ENCODE data around the gene SULF2.
"Not testable (repeated sequence)": the region's sequence is repeated elsewhere in the genome, so short reads cannot be mapped to it uniquely, and the experiment has no call there.

SULF2 gene

DNA sequence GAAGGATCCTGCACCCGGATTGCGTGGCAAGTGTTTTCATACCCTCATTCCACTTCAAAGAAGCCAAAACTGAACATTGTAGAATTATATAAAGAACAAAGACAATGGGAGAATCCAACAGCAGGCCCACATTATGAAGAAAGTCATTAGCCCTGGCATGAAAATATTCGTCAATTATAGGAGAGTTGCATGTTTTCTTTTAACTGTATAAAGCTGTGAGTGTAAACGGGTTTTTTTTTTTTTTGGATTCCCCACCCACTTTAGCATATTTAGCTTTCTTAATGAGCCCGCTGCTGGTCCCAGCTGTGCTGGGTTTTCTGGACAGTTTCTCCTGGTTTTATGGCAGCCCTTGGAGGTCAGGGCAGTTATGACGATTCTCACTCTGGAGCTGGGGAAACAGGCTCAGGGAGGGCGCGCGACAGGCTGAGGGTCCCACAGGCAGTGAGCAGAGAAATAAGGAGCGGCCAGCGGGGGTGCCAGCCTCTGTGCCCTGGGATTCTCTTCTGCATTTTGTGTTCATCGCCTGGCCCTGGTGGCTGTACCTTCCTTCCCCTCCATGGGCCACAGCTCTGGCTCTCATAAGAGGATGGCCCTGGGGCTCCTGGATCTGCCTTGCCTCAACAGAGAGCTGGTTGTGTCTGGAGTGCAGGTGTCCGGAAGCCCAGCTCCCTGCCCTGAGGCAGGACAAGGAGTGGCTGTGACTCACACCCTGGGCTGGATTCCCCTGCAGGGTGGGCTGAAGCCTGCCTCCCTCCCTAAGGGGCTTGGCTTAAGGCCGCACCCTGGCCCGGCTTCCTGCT is 24.1 kb upstream of the SULF2 start:
- Histone ChIP-seq H3K27ac (peak overlapping the region in 9 of 21 experiments; percentile 6 to 70 (median 44)), H3K4me3 (no peak overlapping the region)

- no peak overlapping the region for H3K4me3 ChIP-seq
- no peak overlapping the region for H3K27ac ChIP-seq
Measured at GRCh38 chr20:47805951-47806350, 20.7 kb upstream of the SULF2 start.

GRCh38 chr20:47804972-47805371 is 19.7 kb upstream of the SULF2 start:
- H3K27ac ChIP-seq, H3K4me3 ChIP-seq: not testable (repeated sequence)

GRCh38 chr20:47804224-47804825 is 19.0 kb upstream of the SULF2 start:
- not testable (repeated sequence) for H3K27ac ChIP-seq, H3K4me3 ChIP-seq

- no peak overlapping the region for H3K4me3 ChIP-seq
- no peak overlapping the region for H3K27ac ChIP-seq
Measured at GRCh38 chr20:47802975-47803374, 17.7 kb upstream of the SULF2 start.

- Histone ChIP-seq H3K4me3 (no peak overlapping the region), H3K27ac (peak overlapping the region in 9 of 21 experiments; percentile 3 to 67 (median 54))
Measured at GRCh38 chr20:47802226-47802920, 17.1 kb upstream of the SULF2 start.

DNA sequence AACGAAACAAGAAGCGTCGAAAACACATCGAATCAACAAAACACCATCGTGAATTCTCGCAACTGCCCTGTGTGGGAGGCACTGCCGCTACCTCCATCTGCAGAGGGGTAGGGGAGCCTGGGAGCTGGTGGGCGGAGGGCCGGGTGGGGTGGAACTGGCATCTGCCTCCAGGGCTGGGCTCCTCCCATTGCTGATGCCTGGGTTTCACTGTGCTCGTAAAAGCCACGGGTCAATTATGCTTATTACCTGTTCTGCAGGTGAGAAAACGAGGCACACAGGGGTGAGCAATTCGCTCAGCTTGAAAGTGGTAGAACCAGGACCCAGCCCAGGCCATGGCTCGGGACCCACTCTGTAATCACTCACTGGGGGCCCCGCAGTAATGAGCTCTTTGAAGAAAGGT is 16.5 kb upstream of the SULF2 start:
- H3K4me3 ChIP-seq = no peak overlapping the region

DNA sequence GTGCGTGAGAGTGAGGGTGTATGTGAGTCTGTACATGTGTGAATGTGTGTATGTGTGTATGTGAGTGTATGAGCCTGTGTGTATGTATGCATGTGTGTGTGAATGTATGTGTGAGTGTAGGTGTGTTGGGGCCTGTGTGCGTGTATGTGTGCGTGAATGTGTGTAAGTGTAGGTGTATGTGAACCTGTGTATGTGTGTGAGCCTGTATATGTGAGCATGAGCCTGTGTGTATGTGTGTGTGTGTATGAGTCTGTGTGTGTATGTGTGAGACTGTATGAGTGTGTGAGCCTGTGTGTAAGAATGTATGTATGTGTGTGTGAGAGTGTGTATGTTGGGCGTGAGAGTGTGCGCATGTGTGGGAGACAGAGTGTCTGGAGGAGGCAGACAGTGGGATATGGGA is 15.8 kb upstream of the SULF2 start:
- H3K27ac ChIP-seq = peak overlapping the region in 8 of 21 experiments; percentile 17 to 67 (median 46)
- H3K4me3 ChIP-seq = no peak overlapping the region

More for the DNA sequence above, 16.5 kb upstream of the SULF2 start:
- H3K27ac ChIP-seq = peak overlapping the region in 9 of 21 experiments; percentile 7 to 67 (median 54)

DNA sequence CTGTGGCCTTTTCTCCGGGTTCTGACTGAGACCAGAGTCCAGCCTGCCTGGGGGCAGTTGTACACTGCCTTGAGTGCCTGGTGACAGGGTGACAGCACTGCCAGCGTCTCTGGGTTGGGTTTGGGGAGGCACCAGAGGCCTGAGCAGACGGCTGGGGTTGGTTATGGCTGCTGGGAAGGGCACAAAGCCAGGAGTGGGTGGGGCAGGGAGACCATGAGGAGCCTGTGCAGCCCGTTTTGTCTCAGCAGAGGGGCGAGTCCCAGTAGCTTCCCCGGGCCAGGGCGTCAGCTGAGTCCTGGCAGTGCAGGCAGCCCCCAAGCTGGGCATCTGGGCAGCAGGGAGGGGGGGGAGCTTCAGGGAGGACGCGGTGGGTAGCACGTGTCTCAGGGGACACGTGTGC is 15.3 kb upstream of the SULF2 start:
- no peak overlapping the region for H3K4me3 ChIP-seq
- H3K27ac ChIP-seq = peak overlapping the region in 7 of 21 experiments; percentile 17 to 67 (median 50)

DNA sequence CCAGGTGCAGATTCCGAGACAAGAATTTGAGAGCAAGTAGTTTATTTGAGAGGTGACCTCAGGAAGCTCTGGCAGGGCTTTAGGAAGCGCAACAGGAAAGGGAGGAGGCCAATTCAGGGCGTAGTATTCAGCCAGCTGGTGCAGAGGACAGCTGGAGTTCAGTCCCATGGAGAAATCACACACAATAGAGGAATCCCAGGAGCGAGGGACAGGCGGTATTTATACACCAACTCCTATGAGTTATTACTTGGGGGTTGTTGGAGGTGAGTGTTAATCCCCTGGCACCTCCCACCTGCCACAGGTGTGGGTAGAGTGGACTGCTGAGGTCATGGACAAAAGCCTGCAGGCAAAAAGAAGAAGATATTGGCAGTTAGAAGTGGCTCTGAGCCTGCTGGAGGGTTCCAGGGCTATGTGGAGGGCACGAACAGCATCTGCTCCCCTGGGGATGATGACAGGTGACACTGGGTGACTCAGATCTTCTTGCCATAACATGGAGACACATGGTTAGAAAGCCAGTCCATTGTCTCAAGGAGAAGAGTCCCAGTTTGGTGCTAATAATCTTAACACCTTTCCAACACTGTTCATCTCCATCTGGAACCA is 13.9 kb upstream of the SULF2 start:
- Histone ChIP-seq H3K4me3 (no peak overlapping the region), H3K27ac (peak overlapping the region in 3 of 21 experiments; percentile 5 to 11 (median 6))

DNA sequence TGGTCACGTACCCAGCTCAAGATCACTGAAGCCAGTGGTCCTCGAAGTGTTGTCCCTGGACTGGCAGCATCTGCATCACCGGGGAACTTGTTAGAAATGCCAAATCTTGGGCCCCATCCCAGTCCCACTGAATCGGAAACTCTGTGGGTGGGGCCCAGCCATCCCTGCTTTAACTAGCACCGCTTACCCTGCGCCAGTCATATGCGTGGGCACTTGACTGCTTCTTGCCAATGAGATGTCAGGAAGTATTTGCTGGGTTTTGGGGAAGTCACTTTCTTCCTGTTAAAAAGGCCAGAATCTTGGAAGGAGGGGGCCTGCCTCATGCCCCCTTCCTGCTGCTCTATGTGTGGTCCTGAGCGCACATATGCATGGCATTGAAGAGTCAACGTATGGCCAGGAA is 11.7 kb upstream of the SULF2 start:
- no peak overlapping the region for H3K27ac ChIP-seq
- no peak overlapping the region for H3K4me3 ChIP-seq

DNA sequence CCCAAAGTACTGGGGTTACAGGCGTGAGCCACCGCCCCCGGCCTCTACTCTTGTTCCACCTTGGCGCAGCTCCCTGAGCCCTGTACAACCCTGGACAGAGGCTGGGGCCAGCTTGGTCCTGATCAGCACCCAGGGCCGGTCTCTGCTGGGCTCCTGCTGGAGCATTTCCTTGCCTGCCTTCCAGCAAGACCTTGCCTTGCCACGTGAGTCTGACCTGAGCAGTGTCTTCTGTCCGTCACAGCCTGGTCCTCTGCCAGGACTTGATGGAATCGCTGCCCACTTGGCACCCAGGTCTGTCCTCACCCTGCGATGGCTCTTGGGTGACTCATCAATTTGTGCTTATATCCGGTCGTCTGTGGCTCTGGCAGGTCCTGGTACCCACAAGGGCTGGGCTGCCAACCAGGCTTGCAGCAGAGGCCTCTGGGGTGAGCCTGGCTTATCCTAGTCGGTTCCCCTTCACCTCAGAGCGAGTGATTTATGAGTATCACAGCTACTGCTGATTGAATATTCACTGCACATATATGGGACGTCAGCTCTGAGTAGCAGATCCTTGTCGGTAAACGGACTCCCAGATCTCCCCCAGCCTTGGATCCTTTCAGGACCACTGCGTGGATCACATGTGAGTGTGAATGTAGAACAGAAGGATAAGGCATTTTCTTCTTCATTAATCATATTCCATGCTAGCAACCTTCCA is 10.1 kb upstream of the SULF2 start:
- H3K4me3 ChIP-seq = no peak overlapping the region
- peak overlapping the region in 1 of 21 experiments; percentile 22 for H3K27ac ChIP-seq

DNA sequence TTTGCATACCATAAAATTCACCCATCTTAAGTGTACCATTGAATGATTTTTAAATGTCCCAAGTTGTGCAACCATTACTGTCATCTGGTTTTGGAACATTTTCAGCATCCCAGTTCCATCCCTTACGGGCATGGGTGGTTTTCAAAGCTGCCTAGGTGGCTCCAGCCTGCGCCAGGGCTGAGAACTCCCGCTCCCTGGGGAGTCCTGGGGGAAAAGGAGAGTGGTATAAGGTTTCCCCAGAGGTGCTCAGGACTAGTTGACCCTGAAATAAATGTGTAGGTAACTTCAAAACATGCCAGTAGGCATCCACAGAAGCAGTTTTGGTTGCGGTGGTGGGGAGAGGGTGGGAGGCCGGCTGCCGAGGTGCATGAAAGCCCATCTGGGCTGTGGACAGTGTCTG is 9.0 kb upstream of the SULF2 start:
- not testable (repeated sequence) for H3K4me3 ChIP-seq
- peak overlapping the region in 1 of 21 experiments; percentile 22 for H3K27ac ChIP-seq

GRCh38 chr20:47792021-47792618 is 6.8 kb upstream of the SULF2 start:
- Histone ChIP-seq H3K4me3 (peak overlapping the region in 2 of 7 experiments; percentile 4 to 6), H3K27ac (peak overlapping the region in 15 of 21 experiments; percentile 22 to 82 (median 64))

DNA sequence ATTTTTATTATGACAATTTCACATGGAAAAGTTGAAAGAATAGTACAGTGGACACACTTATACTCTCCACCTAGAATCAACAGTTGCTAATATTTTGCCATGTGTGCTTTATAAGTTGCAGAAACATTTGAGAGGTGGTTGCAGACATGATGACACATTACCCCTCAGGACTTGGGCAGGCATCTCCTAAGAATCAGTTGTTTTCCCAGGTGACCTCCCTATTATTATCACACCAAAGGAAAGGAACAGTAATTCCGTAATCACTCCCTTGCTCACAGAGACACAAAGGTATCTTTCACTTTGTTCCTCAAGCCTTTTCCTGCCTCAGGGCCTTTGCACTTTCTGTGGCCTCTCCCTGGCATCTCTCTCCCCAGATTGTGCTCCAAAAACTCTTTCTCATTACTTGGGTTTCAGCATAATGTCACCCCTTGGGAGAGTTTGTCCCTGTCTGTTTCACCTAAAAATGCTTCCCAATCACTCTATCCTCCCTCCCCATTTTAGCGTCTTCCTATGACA is 5.9 kb upstream of the SULF2 start:
- Histone ChIP-seq H3K27ac (peak overlapping the region in 15 of 21 experiments; percentile 14 to 82 (median 57)), H3K4me3 (no peak overlapping the region)

- H3K27ac ChIP-seq = peak overlapping the region in 11 of 21 experiments; percentile 8 to 82 (median 55)
Measured at GRCh38 chr20:47790580-47790965, 5.3 kb upstream of the SULF2 start.

GRCh38 chr20:47789764-47790579 is 4.7 kb upstream of the SULF2 start:
- Histone ChIP-seq H3K4me3 (no peak overlapping the region), H3K27ac (peak overlapping the region in 9 of 21 experiments; percentile 8 to 82 (median 58))

More at GRCh38 chr20:47790580-47790965, 5.3 kb upstream of the SULF2 start:
- no peak overlapping the region for H3K4me3 ChIP-seq
